GM18526 (cell line): ENCODE measurements around the gene NEURL2.

Source experiments
- POLR2A ChIP-seq: IDR thresholded peaks from 3 replicates; pipeline ENCODE4 v1.6.1; 2011; ENCODE audit not compliant: insufficient read length; ENCODE audit errors: extremely low read depth

The NEURL2 gene, protein sequence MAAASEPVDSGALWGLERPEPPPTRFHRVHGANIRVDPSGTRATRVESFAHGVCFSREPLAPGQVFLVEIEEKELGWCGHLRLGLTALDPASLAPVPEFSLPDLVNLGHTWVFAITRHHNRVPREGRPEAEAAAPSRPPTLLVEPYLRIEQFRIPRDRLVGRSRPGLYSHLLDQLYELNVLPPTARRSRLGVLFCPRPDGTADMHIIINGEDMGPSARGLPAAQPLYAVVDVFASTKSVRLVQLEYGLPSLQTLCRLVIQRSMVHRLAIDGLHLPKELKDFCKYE

DNA sequence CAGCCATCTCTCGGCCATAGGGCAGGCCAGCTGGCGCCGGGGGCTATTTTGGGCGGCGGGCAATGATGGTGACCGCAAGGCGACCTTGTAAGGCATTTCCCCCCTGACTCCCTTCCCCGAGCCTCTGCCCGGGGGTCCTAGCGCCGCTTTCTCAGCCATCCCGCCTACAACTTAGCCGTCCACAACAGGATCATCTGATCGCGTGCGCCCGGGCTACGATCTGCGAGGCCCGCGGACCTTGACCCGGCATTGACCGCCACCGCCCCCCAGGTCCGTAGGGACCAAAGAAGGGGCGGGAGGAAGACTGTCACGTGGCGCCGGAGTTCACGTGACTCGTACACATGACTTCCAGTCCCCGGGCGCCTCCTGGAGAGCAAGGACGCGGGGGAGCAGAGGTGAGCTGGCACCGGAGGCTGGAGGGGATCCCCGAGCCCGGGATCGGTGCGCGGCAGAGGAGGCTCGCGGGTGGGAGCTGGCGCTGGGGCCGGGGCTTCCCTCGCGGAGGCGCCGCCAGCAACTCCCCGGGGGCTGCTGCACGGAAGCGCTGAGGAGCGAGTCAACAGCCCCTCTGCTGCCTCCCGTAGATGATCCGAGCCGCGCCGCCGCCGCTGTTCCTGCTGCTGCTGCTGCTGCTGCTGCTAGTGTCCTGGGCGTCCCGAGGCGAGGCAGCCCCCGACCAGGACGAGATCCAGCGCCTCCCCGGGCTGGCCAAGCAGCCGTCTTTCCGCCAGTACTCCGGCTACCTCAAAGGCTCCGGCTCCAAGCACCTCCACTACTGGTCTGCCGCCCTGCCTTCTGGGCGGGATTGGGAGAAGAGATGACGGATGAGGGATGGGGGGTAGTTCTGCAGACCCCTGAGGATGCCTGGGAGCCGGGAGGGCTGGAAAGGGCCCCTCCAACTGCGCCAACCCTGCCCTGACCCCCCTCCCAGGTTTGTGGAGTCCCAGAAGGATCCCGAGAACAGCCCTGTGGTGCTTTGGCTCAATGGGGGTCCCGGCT lies at the start of gene NEURL2, which contains the start of gene CTSA:
NEURL2 (minus strand) TSS at position 224 of the 999 bp plus-strand sequence; CDS start at position 7, 217 bp downstream.
CTSA (plus strand) TSS at position 351 of the 999 bp plus-strand sequence; CDS start at position 585, 234 bp downstream.
- TF ChIP-seq POLR2A, result peak; percentile 70

DNA sequence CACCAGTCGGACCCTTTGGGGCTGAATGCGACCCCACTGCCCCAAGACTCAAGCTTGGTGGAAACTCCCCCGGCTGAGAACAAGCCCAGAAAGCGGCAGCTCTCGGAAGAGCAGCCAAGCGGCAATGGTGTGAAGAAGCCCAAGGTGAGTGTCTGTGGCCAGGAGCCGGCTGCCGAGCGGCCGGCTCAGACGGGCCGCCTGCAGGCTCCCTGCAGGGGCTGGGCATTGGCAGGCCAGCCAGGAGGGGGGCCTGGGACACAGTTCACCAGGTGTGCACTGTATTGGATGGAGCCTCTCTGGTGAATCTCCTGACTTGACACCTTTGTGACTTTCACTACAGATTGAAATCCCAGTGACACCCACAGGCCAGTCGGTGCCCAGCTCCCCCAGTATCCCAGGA lies 49.5 kb upstream of the NEURL2 start:
- TF ChIP-seq POLR2A, result no peak

DNA sequence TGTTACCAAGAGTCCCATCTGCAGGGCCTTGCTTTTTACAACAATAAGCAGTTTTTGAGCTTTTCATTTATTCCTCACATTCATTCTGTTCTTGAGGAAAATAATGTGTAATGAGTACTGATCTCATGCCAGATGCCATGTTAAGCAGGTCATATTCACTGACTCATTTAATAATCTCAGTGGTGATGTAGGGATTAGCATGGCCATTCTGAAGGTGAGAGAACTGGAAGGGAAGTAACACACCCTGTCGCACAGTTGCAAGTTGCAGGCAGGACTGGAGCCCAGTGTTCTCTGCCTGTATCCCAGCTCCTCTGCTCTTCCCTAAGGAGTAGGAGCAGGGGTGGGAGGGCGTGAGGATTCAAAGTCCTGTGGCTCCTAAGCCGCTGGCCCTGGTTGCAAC lies 49.0 kb upstream of the NEURL2 start:
- TF ChIP-seq POLR2A, result no peak

DNA sequence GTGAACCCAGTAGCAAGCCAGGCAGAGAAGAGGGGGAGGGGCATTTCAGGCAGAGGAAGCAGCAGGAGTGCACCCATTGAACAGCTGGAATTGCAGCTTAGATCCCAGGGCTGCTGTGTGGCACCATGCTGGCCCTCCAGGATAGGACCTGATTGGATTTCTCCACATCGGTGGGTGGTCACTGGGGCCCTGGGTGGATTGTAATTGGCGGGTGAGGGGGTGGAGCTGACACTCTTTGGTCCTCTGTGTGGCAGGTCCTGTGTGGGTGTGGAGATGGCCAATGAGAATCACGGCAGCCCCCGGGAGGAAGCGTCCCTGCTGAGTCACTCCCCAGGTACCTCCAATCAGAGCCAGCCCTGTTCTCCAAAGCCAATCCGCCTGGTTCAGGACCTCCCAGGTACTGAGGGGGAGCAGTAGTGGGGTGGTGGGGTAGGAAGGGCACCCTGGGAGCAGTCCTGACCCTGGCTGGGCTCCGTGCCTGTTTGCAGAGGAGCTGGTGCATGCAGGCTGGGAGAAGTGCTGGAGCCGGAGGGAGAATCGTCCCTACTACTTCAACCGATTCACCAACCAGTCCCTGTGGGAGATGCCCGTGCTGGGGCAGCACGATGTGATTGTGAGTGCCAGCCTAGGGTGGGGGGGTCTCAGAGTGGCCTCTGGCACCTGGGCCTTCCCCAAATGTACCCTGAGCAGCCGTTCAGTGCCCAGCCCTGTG lies 47.9 kb upstream of the NEURL2 start:
- TF ChIP-seq POLR2A, result no peak

DNA sequence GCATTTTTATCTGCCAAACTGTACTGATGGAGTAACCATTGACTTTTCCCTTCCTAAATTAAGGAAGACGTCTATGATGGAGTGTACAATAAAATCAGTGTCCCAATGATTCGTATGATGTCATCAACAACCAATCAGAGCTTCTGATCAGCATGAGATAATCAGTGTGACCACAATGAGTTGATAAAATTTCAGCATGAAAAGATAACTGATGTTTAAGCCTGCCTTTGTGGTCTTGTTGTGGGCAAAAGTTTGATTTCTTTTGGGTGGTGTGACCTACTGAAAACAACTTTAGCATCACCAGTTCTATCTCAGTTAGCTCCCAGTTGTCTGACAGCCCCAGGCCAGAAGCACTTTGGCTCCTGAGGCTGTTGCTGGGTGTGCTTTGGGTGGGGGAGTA lies 46.8 kb upstream of the NEURL2 start:
- no peak for TF ChIP-seq POLR2A

DNA sequence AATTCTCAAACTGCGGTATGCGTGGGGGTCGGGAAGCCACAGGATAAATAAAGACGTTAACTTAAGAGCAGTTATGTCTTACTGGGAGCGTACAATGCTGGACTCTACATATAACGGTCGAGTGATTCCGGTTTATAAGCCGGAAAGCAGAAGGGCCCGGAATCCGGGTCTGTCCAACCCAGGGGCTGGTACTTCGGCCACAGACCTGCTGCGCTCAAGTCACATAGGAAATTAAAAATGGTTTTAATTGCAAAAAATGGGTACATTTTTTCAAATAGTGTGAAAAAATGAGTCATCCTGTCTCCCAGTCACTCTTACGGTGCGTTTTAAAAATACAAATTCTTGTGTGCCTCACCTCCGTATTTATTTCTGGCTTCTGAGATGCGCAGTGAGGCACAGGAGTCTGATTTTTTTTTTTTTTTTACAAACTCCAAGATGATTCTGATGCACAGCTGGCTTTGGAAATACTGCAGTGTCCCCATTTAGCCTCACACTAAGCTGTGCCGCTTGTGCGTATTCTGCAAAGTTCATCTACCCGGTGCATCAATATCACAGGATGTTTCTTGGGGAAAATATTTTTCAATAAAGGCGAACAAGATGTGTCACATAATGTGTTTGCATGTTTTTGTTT lies 44.5 kb upstream of the NEURL2 start:
- no peak for TF ChIP-seq POLR2A

DNA sequence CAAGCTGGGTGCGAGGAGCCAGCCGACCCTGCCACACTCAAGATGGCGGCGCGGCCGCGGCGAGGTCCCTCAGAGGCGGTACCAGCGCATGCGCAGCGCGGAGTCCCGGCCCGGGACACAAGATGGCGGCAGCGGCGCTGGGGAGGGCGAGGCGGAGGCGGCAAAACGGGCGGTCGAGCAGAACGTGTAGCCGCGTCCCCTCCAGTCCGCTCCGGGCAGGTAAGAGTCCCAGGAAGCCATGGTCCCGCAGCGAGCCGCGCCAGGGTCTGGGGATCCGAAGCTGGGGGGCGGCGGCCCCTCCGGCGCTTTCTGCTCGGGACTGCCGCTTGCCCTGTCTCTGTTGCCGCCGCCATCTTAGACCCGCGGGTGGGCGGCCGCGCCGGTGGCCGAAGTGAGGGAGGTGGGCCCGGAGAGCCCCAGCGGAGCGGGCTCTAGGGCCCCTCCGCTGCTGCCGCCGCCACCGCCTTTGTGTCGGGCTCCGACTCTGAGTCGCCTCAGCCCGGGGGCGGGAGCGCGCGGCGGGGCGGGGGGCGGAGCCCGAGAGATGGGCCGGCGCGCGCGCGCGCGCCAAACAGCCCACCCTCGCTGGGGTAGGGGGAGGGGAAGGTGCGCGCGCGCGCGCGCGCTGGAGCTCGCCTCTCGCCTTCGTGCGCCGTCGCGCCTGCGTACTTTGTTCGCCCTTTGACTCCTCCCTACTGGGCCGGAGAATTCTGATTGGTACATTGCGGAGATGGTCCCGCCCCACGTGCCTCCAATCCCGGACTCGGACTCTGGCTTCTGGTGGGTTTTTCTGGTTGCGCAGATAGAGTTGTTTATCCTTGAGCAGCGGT lies 43.8 kb upstream of the NEURL2 start, which contains the start of gene PCIF1:
PCIF1 (plus strand) TSS at position 98 of the 830 bp plus-strand sequence. CDS start 4,317 bp downstream, outside the sequence.
- peak; percentile 92 for TF ChIP-seq POLR2A

DNA sequence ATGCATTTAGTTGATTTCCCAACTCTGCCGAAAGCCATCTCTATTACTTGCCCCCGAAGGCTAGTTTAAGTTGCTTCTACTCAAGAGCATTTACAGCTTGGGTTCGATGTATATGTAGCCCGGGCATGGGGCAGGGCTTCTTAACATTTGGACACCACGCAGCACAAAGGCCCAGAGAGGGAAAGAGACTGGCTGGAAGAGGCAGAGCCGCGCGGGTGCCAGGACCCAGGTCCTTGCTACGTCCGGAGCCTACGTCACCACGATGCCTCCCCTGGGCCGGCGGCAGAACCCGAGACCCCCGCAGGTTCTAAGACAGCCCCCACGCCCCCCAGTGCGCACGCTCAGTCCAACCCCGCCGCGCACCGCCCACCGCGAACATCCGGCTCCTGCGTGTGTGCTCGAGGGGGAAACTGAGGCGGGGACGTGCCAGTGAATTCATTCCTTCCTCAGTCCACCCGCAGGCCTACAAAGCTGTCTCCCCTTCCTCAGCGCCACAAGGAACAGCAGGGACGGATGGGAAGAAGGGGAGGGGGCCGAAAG lies 43.1 kb upstream of the NEURL2 start:
- TF ChIP-seq POLR2A, result no peak

DNA sequence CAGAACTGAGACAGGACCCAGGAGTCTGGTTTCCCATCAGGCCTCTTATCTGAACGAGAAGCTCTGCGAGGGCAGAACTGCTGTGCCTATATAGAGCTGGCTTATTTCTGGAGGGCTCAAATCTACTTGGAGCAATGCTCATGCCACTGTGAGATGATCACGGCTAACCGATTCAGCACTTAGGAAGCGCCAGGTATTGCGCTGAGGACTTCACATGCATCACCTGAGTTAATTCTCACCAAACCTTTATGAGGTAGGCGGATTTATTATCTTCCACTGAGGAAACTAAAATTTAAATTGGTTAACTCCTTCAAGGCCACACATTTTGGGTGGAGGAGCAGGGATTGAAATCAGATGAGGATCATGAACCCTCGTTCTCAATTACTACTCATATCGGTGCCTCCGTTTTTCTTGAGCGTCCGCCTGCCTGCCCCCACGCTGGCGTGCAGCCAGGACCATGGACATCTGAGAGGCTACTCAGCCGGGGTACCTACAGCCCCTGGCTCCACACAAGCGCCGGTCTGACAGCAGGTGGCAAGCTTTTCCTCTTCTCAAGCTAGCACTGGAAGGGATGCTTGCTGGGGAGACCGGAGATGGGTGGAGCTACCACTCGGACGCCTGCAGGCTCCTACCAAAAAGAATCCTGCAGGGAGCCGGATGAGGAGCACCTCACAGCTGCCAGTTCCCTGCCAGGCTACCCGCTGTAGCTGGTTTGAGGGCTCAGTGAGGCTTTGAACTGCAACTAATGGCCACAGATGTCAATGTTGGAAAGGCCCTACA lies 42.4 kb upstream of the NEURL2 start:
- no peak for TF ChIP-seq POLR2A

DNA sequence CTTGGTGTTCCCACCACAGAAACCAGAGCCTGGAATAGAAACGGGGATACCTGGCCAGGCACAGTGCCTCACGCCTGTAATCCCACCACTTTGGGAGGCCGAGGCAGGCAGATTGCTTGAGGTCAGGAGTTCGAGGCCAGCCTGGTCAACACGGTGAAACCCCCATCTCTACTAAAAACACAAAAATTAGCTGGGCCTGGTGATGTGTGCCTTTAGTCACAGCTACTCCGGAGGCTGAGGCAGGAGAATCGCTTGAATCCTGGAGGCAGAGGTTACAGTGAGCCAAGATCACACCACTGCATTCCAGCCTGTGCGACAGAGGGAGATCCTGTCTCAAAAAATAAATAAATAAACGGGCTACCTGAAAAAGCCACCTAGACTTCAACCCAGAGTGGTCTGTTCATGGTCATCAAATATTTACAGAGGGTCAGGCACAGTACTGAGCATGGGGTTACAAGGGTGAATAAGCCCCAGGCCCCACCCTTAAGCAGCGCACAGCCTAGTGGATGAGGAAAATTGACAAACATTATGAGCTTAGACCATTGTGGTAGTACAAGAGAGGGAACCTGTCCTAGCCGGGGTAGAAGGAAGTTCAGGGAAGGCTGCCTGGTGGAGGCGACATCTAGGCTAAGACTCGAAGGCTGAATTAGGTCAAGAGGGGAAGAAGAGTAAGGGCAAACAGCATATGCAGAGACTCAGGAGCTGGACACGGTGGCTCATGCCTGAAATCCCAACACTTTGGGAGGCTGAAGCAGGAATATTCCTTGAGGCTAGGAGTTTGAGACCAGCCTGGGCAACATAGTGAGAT lies 36.3 kb upstream of the NEURL2 start:
- TF ChIP-seq POLR2A, result no peak

DNA sequence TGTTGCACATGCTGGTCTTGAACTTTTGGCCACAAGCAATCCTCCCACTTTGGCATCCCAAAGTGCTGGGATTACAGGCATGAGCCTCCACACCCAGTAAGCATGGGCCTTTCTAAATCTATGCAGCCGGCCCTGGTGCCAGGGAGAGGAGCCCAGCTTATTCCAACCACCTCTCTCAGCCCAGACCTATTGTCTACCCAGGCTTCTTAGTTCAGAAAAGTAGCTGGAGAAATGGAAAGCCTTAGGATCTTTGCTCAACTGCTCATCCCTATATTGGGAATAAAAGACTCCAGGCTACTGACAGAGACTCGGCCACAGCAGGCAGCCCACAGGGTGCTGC lies 35.7 kb upstream of the NEURL2 start:
- TF ChIP-seq POLR2A, result no peak

DNA sequence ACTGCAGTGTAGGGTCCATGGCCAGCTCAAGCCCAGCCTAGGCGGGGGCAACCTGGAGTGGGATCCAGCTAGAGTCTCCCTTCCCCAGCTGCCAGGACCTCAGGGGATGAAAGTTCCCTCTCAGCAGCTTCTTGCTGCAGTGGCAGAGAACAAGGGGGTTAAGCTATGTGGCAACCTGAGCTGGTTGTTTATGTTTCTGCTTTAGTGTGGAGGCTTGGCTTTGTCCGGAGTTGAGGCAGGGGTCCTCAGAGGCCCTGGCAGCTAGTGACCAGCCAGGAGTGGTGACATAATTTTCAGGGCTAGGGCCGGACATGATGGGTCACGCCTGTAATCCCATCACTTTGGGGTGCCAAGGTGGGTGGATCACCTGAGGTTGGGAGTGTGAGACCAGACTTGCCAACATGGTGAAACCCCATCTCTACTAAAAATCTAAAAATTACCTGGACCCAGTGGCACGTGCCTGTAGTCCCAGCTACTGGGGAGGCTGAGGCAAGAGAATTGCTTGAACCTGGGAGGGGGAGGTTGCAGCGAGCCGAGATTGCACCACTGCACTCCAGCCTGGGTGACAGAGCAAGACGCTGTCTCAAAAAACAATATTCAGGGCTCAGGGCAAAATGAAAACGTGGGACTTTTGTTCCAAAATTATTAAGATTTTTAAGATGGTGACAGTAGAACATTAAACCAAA lies 35.0 kb upstream of the NEURL2 start:
- TF ChIP-seq POLR2A, result no peak
